ENCODE results near the gene SZT2. TPM values are rescaled to one million over a fixed set of nuclear protein-coding genes. Genes with fewer than 3 reads are reported as not detected.
A peak's percentile ranks its signal among the peaks of the same experiment; 100 is the strongest.

Gene SZT2
- total RNA-seq, 4 donors from 2014 or later, result 26.4 to 61.9 (median 36.7) TPM

- no peak for TF ChIP-seq CTCF (IDR thresholded peaks at IDR 0.05)
- no peak for DNase-seq (ENCODE audit: low spot score)
- no peak for ATAC-seq (ENCODE audit: low FRiP score)
These were observed 41.1 kb downstream of the SZT2 start for GRCh38 chr1:43430831-43431230.

- no peak for ATAC-seq (ENCODE audit: low FRiP score)
- TF ChIP-seq CTCF (IDR thresholded peaks at IDR 0.05), result no peak
- no peak for DNase-seq (ENCODE audit: low spot score)
These were observed 42.0 kb downstream of the SZT2 start for GRCh38 chr1:43431676-43432075.

GRCh38 chr1:43432171-43432860 lies 42.6 kb downstream of the SZT2 start:
- no peak for DNase-seq (ENCODE audit: low spot score)
- ATAC-seq (ENCODE audit: low FRiP score), result no peak
- no peak for TF ChIP-seq CTCF (IDR thresholded peaks at IDR 0.05)

- no peak for DNase-seq (ENCODE audit: low spot score)
- no peak for ATAC-seq (ENCODE audit: low FRiP score)
- TF ChIP-seq CTCF (IDR thresholded peaks at IDR 0.05), result no peak
These were observed 43.2 kb downstream of the SZT2 start for GRCh38 chr1:43432907-43433306.

- DNase-seq (ENCODE audit: low spot score) (no peak), ATAC-seq (ENCODE audit: low FRiP score) (no peak)
- no peak for TF ChIP-seq CTCF (IDR thresholded peaks at IDR 0.05)
These were observed 44.6 kb downstream of the SZT2 start for GRCh38 chr1:43434256-43434655.

- no peak for TF ChIP-seq CTCF (IDR thresholded peaks at IDR 0.05)
- ATAC-seq (ENCODE audit: low FRiP score) (peak; percentile 88), DNase-seq (ENCODE audit: low spot score) (no peak)
These were observed 45.7 kb downstream of the SZT2 start for GRCh38 chr1:43435146-43436145.
